K562 (cell line): ENCODE data around the gene TRAPPC2L. TPM values are rescaled to one million over a fixed set of nuclear protein-coding genes. Genes with fewer than 3 reads are reported as not detected.

Experiments used
- ARHGAP35 ChIP-seq: fragments of 450-650 bp; IDR thresholded peaks from 2 replicates; pipeline ENCODE4 v1.6.1; 2018; ENCODE audit not compliant: partially characterized antibody
- DMBX1 ChIP-seq: fragments of 250-450 bp; sonication (Bioruptor Pico); IDR thresholded peaks from 2 replicates; pipeline ENCODE4 v1.8.0; 2022; ENCODE audit warnings: inconsistent platforms, mild to moderate bottlenecking, moderate library complexity, borderline replicate concordance
- KLF13 ChIP-seq: fragments of 450-650 bp; IDR thresholded peaks from 2 replicates; pipeline ENCODE4 v1.6.1; 2016; ENCODE audit warnings: missing genetic modification characterization, low read depth, mild to moderate bottlenecking, missing compliant biosample characterization, moderate library complexity, borderline replicate concordance
- PHF20 ChIP-seq: fragments of 450-650 bp; IDR thresholded peaks from 2 replicates; pipeline ENCODE4 v1.6.1; 2018; ENCODE audit not compliant: partially characterized antibody
- RCOR1 ChIP-seq, 2 experiments: IDR thresholded peaks; 2 replicates each; pipeline ENCODE4 v1.6.1; 2012; ENCODE audit warnings: low read depth in 2 of 2, low read length in 2 of 2, borderline replicate concordance in 1 of 2, improper control_type of control experiment in 1 of 2
- SIN3A ChIP-seq, 2 experiments: fragments of 150-350 bp in 1 of 2; IDR thresholded peaks; 2 replicates each; pipeline ENCODE4 v1.6.1; 2011 to 2016; ENCODE audit warnings: borderline replicate concordance in 2 of 2, low read depth in 2 of 2, low read length in 2 of 2, mild to moderate bottlenecking in 2 of 2, moderate library complexity in 2 of 2; ENCODE audit not compliant: control insufficient read depth in 1 of 2
- ZHX1 ChIP-seq: fragments of 150-350 bp; conservative IDR thresholded peaks from 2 replicates; pipeline ENCODE4 v1.6.1; 2014; ENCODE audit warnings: low read length
- ZNF232 ChIP-seq: sonication (generic); formaldehyde crosslinking; IDR thresholded peaks from 2 replicates; pipeline ENCODE4 v1.8.0; 2022; ENCODE audit warnings: mild to moderate bottlenecking, missing genetic modification reagents
- ZNF778 ChIP-seq: fragments of 450-650 bp; formaldehyde crosslinking; IDR thresholded peaks from 2 replicates; pipeline ENCODE4 v1.4.0; 2020; ENCODE audit warnings: mild to moderate bottlenecking, moderate library complexity
- polyA plus RNA-seq, 8 experiments: library from polyadenylated mRNA; depleted of rRNA in 4 of 8; stranded (reverse) in 5 of 8; unstranded in 3 of 8; fragments of >200 nt; fragmentation: Nextera tagmentation in 2 of 8; fragmentation: Illumina TruSeq in 1 of 8; extraction: Ambion mirVana in 2 of 8; extraction: Trizol in 1 of 8; gene quantifications; 2 replicates each; pipeline versions ENCODE4 v1.2.1 to v1.2.3, GENCODE V29; 2011 to 2014; ENCODE audit warnings: inconsistent platforms in 1 of 8, missing spikeins in 1 of 8
- total RNA-seq, 7 experiments: library from RNA; depleted of rRNA in 6 of 7; stranded (reverse); fragments of >200 nt in 6 of 7; fragmentation: Illumina TruSeq in 2 of 7; extraction: Trizol in 2 of 7; gene quantifications; 2 replicates each; pipeline versions ENCODE4 v1.2.1 to v1.2.3, GENCODE V29; 2011 to 2021; ENCODE audit warnings: low replicate concordance in 1 of 7
- TF ChIP-seq, protein P1 (sequence below): sonication (generic); formaldehyde crosslinking; IDR thresholded peaks from 2 replicates; pipeline ENCODE4 v1.8.1; 2023; ENCODE audit warnings: mild to moderate bottlenecking, missing genetic modification reagents
- TF ChIP-seq, protein P2 (sequence below): sonication (generic); formaldehyde crosslinking; IDR thresholded peaks from 2 replicates; pipeline ENCODE4 v1.8.1; 2023; ENCODE audit warnings: mild to moderate bottlenecking, missing genetic modification reagents
- TF ChIP-seq, protein P3 (sequence below): sonication (generic); formaldehyde crosslinking; IDR thresholded peaks from 2 replicates; pipeline ENCODE4 v1.8.0; 2022; ENCODE audit warnings: missing genetic modification reagents, mild to moderate bottlenecking, borderline replicate concordance
- TF ChIP-seq, protein P4 (sequence below): conservative IDR thresholded peaks from 2 replicates; pipeline ENCODE4 v1.6.1; 2011; ENCODE audit warnings: low read depth, mild to moderate bottlenecking, low read length; ENCODE audit not compliant: control insufficient read depth

Gene TRAPPC2L
- total and polyA plus RNA-seq, 9 of the 15 experiments (the other 6 are each of a cell fraction or from before 2014, with no cell fraction given) = 60.4 to 398 (median 97.5) TPM

DNA sequence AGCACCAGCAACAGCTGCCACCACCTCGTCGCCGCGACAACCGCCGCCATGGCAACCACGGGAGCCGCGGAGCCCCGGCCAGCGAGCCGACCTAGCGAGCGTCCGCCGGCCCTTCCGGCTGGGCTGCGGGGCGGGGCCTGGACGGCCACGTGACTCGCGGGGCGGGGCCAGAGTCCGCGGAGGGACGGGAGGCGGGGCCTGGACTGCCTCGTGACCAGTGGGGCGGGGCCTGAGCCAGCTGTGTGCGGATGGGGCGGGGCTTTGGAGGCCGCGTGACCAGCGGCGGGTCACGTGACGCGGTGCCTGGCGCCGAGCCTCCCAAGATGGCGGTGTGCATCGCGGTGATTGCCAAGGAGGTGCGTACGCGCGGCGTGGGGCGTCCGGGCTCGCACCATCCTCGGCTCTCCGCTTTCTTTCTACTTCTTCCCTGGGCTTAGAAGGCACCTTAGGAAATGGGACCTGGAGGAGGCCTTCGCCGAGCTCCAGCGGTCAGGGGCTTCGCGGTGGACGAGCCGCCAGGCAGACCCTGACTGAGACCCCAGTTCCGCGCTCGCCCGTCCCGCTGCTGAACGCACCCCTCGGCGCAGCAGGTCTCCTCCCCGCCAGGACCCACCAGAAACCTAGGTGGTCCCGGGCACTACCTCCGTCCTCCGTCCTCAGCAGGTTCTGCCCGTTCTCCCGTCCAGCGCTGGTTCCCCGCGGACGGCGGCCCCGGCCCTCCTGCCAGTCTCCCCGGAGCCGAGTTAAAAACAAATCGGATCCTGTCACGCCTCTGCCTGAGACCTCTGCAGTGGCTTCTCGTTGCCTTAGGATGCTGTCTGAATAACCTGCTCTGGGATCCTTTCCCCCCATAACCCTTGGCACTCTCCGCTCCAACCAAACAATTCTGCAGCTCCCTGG, at the start of gene TRAPPC2L, which contains the start of gene GALNS (continued):
- TF ChIP-seq, protein P1, sequence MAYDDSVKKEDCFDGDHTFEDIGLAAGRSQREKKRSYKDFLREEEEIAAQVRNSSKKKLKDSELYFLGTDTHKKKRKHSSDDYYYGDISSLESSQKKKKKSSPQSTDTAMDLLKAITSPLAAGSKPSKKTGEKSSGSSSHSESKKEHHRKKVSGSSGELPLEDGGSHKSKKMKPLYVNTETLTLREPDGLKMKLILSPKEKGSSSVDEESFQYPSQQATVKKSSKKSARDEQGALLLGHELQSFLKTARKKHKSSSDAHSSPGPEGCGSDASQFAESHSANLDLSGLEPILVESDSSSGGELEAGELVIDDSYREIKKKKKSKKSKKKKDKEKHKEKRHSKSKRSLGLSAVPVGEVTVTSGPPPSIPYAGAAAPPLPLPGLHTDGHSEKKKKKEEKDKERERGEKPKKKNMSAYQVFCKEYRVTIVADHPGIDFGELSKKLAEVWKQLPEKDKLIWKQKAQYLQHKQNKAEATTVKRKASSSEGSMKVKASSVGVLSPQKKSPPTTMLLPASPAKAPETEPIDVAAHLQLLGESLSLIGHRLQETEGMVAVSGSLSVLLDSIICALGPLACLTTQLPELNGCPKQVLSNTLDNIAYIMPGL (CRISPR knock-in tag) = 0 out of 2 replicates have a peak, but pooled peaks have one; percentile 53
- TF ChIP-seq, protein P2, sequence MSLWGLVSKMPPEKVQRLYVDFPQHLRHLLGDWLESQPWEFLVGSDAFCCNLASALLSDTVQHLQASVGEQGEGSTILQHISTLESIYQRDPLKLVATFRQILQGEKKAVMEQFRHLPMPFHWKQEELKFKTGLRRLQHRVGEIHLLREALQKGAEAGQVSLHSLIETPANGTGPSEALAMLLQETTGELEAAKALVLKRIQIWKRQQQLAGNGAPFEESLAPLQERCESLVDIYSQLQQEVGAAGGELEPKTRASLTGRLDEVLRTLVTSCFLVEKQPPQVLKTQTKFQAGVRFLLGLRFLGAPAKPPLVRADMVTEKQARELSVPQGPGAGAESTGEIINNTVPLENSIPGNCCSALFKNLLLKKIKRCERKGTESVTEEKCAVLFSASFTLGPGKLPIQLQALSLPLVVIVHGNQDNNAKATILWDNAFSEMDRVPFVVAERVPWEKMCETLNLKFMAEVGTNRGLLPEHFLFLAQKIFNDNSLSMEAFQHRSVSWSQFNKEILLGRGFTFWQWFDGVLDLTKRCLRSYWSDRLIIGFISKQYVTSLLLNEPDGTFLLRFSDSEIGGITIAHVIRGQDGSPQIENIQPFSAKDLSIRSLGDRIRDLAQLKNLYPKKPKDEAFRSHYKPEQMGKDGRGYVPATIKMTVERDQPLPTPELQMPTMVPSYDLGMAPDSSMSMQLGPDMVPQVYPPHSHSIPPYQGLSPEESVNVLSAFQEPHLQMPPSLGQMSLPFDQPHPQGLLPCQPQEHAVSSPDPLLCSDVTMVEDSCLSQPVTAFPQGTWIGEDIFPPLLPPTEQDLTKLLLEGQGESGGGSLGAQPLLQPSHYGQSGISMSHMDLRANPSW (CRISPR knock-in tag) = peak; percentile 71; the same call in 1 of the 2 replicates
- TF ChIP-seq ZNF232 (CRISPR knock-in tag) (no peak), ZNF778 (CRISPR knock-in tag) (no peak), RCOR1 (IDR thresholded peaks at IDR 0.05; ENCODE audit: borderline replicate concordance in 1 of 2, low read depth in 2 of 2, low read length in 2 of 2) (peak in 1 of 2 experiments; percentile 28; a peak in 1 of 4 replicates), PHF20 (peak; percentile 90), DMBX1 (CRISPR knock-in tag) (no peak), KLF13 (tag) (peak; percentile 32; the same call in 1 of the 2 replicates), SIN3A (IDR thresholded peaks at IDR 0.05; ENCODE audit: borderline replicate concordance in 2 of 2, control insufficient read depth in 1 of 2, low read depth in 2 of 2, low read length in 2 of 2) (peak; percentile 78 to 98; a peak in 3 of 4 replicates), ARHGAP35 (no peak), ZHX1 (no peak)
- TF ChIP-seq, protein P3, sequence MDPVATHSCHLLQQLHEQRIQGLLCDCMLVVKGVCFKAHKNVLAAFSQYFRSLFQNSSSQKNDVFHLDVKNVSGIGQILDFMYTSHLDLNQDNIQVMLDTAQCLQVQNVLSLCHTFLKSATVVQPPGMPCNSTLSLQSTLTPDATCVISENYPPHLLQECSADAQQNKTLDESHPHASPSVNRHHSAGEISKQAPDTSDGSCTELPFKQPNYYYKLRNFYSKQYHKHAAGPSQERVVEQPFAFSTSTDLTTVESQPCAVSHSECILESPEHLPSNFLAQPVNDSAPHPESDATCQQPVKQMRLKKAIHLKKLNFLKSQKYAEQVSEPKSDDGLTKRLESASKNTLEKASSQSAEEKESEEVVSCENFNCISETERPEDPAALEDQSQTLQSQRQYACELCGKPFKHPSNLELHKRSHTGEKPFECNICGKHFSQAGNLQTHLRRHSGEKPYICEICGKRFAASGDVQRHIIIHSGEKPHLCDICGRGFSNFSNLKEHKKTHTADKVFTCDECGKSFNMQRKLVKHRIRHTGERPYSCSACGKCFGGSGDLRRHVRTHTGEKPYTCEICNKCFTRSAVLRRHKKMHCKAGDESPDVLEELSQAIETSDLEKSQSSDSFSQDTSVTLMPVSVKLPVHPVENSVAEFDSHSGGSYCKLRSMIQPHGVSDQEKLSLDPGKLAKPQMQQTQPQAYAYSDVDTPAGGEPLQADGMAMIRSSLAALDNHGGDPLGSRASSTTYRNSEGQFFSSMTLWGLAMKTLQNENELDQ (CRISPR knock-in tag) = no peak
- TF ChIP-seq, protein P4, sequence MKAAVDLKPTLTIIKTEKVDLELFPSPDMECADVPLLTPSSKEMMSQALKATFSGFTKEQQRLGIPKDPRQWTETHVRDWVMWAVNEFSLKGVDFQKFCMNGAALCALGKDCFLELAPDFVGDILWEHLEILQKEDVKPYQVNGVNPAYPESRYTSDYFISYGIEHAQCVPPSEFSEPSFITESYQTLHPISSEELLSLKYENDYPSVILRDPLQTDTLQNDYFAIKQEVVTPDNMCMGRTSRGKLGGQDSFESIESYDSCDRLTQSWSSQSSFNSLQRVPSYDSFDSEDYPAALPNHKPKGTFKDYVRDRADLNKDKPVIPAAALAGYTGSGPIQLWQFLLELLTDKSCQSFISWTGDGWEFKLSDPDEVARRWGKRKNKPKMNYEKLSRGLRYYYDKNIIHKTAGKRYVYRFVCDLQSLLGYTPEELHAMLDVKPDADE = peak; percentile 98
